ENCODE measurements around the gene ZNF649.

- TF ChIP-seq ELF1 (IDR thresholded peaks at IDR 0.05; ENCODE audit: borderline replicate concordance, low read depth): no peak
- no peak for TF ChIP-seq REST (IDR thresholded peaks at IDR 0.05; ENCODE audit: low read depth)
- TF ChIP-seq YY1 (IDR thresholded peaks at IDR 0.05; ENCODE audit: extremely low read depth, insufficient replicate concordance, low read depth, low read length): no peak
- TF ChIP-seq CTCF (IDR thresholded peaks at IDR 0.05 in 2 of 3, conservative IDR thresholded peaks at IDR 0.05 in 1 of 3; ENCODE audit: borderline replicate concordance in 1 of 3, insufficient read depth in 1 of 3, low read depth in 2 of 3, low read length in 2 of 3): no peak
- TF ChIP-seq POLR2A (IDR thresholded peaks at IDR 0.05; ENCODE audit: borderline replicate concordance, extremely low read depth, insufficient read depth, insufficient read length): no peak
- no peak for TF ChIP-seq RAD21 (IDR thresholded peaks at IDR 0.05; ENCODE audit: low read depth)
- no peak for TF ChIP-seq FOSL1 (IDR thresholded peaks at IDR 0.05; ENCODE audit: low read depth)
- no peak for TF ChIP-seq EGR1 (IDR thresholded peaks at IDR 0.05; ENCODE audit: low read depth)
- no peak for TF ChIP-seq ZFX (IDR thresholded peaks at IDR 0.05)
- no peak for TF ChIP-seq EZH2 (IDR thresholded peaks at IDR 0.05)
- no peak for TF ChIP-seq CEBPB (IDR thresholded peaks at IDR 0.05; ENCODE audit: low read depth)
These were observed 27.1 kb upstream of the ZNF649 start for GRCh38 chr19:51931921-51932320.

Data from HCT116 (cell line).